ENCODE results near the gene GLCE. TPM values are rescaled to one million over a fixed set of nuclear protein-coding genes. Genes with fewer than 3 reads are reported as not detected.

The GLCE gene
- total RNA-seq, 1 experiment from 2014 or later: 22.8 TPM

GRCh38 chr15:69316291-69316690, 155.9 kb downstream of the GLCE start:
- ChIA-PET CTCF (no interaction called here), POLR2A (interaction anchor here (0.6 kb wide), 1 partner anchor 112 kb away, joined by 17 read pairs; no protein-coding TSS in a partner anchor)
- ATAC-seq: no peak
- no peaks in the 10 kb centered on the region for H3K36me3 ChIP-seq (ENCODE audit: control insufficient read depth, insufficient read depth, low read length)
- in situ Hi-C loops (cut with HindIII; ENCODE audit: low pct_unique_long_range_greater_than_20kb, low sequenced_read_pairs) (no loop called here), intact Hi-C loops (cut with micrococcal nuclease; ENCODE audit: unreplicated experiment) (no loop called here)
- TF ChIP-seq POLR2AphosphoS5 (IDR thresholded peaks at IDR 0.05; ENCODE audit: low read depth, low read length): no peak
- TF ChIP-seq CTCF (IDR thresholded peaks at IDR 0.05): no peak
- no peaks in the 10 kb centered on the region; the same call in 1 of the 2 replicates for H3K4me1 ChIP-seq (ENCODE audit: control insufficient read depth, insufficient read depth, low read length)
- BruUV-seq (replicated peaks): no TSS peak
- H3K9me3 ChIP-seq (ENCODE audit: control insufficient read depth, insufficient read depth, low read depth, low read length): no peaks in the 10 kb centered on the region
- no peak for DNase-seq (ENCODE audit: low read depth, low spot score)
- H3K27me3 ChIP-seq (ENCODE audit: control insufficient read depth, insufficient read depth, low read length): no peaks in the 10 kb centered on the region
- H3K4me3 ChIP-seq (ENCODE audit: low read depth in 2 of 2, low read length in 2 of 2): no peak overlapping the region
- H3K27ac ChIP-seq (ENCODE audit: low read length): no peak overlapping the region

GRCh38 chr15:69317392-69317841, 157.0 kb downstream of the GLCE start:
- Histone ChIP-seq H3K4me3 (ENCODE audit: low read depth in 2 of 2, low read length in 2 of 2) (no peak overlapping the region), H3K9me3 (ENCODE audit: control insufficient read depth, insufficient read depth, low read depth, low read length) (no peaks in the 10 kb centered on the region), H3K36me3 (ENCODE audit: control insufficient read depth, insufficient read depth, low read length) (no peaks in the 10 kb centered on the region), H3K27ac (ENCODE audit: low read length) (no peak overlapping the region), H3K4me1 (ENCODE audit: control insufficient read depth, insufficient read depth, low read length) (no peaks in the 10 kb centered on the region; the same call in 1 of the 2 replicates), H3K27me3 (ENCODE audit: control insufficient read depth, insufficient read depth, low read length) (no peaks in the 10 kb centered on the region)
- intact Hi-C loops (cut with micrococcal nuclease; ENCODE audit: unreplicated experiment) (no loop called here), in situ Hi-C loops (cut with HindIII; ENCODE audit: low pct_unique_long_range_greater_than_20kb, low sequenced_read_pairs) (no loop called here)
- POLR2A ChIA-PET: no interaction called here
- DNase-seq (ENCODE audit: low read depth, low spot score) (no peak), ATAC-seq (no peak)
- CTCF ChIA-PET: no interaction called here
- BruUV-seq (replicated peaks): no TSS peak
- TF ChIP-seq CTCF (IDR thresholded peaks at IDR 0.05): no peak
- TF ChIP-seq TCF7L2 (IDR thresholded peaks at IDR 0.05; ENCODE audit: low read depth, low read length): no peak
- TF ChIP-seq SIN3A (IDR thresholded peaks at IDR 0.05; ENCODE audit: borderline replicate concordance, insufficient read depth, low read depth, low read length): no peak
- TF ChIP-seq REST (IDR thresholded peaks at IDR 0.05; ENCODE audit: insufficient read depth in 1 of 2, low read depth in 2 of 2, low read length in 1 of 2): no peak
- TF ChIP-seq POLR2AphosphoS5 (IDR thresholded peaks at IDR 0.05; ENCODE audit: low read depth, low read length): no peak
